ENCODE data around the gene PTPRS.

PTPRS gene

GRCh38 chr19:5324947-5325346, 15.7 kb downstream of the PTPRS start:
- Mint-ChIP-seq H3K27ac (ENCODE audit: low read depth) (no peak overlapping the region), H3K9me3 (no peaks in the 10 kb centered on the region), H3K4me3 (no peak overlapping the region), H3K27me3 (peaks cover 64% of the 10 kb centered on the region), H3K36me3 (ENCODE audit: insufficient read depth) (no peaks in the 10 kb centered on the region), H3K4me1 (no peaks in the 10 kb centered on the region)
- no peak for ATAC-seq (replicated peaks; ENCODE audit: extremely low read depth, poor library complexity, severe bottlenecking)
- no peak for DNase-seq (ENCODE audit: low spot score in 2 of 2)

- Mint-ChIP-seq H3K9me3 (no peaks in the 10 kb centered on the region), H3K27me3 (peaks cover 68% of the 10 kb centered on the region), H3K27ac (ENCODE audit: low read depth) (peak overlapping the region; percentile 41), H3K36me3 (ENCODE audit: insufficient read depth) (no peaks in the 10 kb centered on the region), H3K4me3 (no peak overlapping the region), H3K4me1 (no peaks in the 10 kb centered on the region)
- DNase-seq (ENCODE audit: low spot score in 2 of 2) = no peak
- ATAC-seq (replicated peaks; ENCODE audit: extremely low read depth, poor library complexity, severe bottlenecking) = no peak
These were observed 17.2 kb downstream of the PTPRS start for GRCh38 chr19:5323475-5323811.

GRCh38 chr19:5321851-5322681, 18.5 kb downstream of the PTPRS start:
- no peak overlapping the region for H3K27ac Mint-ChIP-seq (ENCODE audit: low read depth)
- no peaks in the 10 kb centered on the region for H3K36me3 Mint-ChIP-seq (ENCODE audit: insufficient read depth)
- DNase-seq (ENCODE audit: low spot score in 2 of 2) (no peak), ATAC-seq (replicated peaks; ENCODE audit: extremely low read depth, poor library complexity, severe bottlenecking) (no peak)
- H3K9me3 Mint-ChIP-seq = no peaks in the 10 kb centered on the region
- H3K4me3 Mint-ChIP-seq = no peak overlapping the region
- no peaks in the 10 kb centered on the region for H3K4me1 Mint-ChIP-seq
- H3K27me3 Mint-ChIP-seq = peaks cover 54% of the 10 kb centered on the region

- ATAC-seq (replicated peaks; ENCODE audit: extremely low read depth, poor library complexity, severe bottlenecking) = no peak
- H3K4me1 Mint-ChIP-seq = no peaks in the 10 kb centered on the region
- no peaks in the 10 kb centered on the region for H3K36me3 Mint-ChIP-seq (ENCODE audit: insufficient read depth)
- H3K4me3 Mint-ChIP-seq = no peak overlapping the region
- peaks cover 45% of the 10 kb centered on the region for H3K27me3 Mint-ChIP-seq
- no peak overlapping the region for H3K27ac Mint-ChIP-seq (ENCODE audit: low read depth)
- no peaks in the 10 kb centered on the region for H3K9me3 Mint-ChIP-seq
- no peak for DNase-seq (ENCODE audit: low spot score in 2 of 2)
These were observed 19.5 kb downstream of the PTPRS start for GRCh38 chr19:5321066-5321642.

GRCh38 chr19:5319516-5319915, 21.1 kb downstream of the PTPRS start:
- no peak overlapping the region for H3K4me3 Mint-ChIP-seq
- DNase-seq (ENCODE audit: low spot score in 2 of 2) (no peak), ATAC-seq (replicated peaks; ENCODE audit: extremely low read depth, poor library complexity, severe bottlenecking) (no peak)
- no peaks in the 10 kb centered on the region for H3K36me3 Mint-ChIP-seq (ENCODE audit: insufficient read depth)
- no peaks in the 10 kb centered on the region for H3K4me1 Mint-ChIP-seq
- H3K27me3 Mint-ChIP-seq = peaks cover 30% of the 10 kb centered on the region
- H3K9me3 Mint-ChIP-seq = no peaks in the 10 kb centered on the region
- H3K27ac Mint-ChIP-seq (ENCODE audit: low read depth) = no peak overlapping the region

- H3K9me3 Mint-ChIP-seq = no peaks in the 10 kb centered on the region
- H3K27ac Mint-ChIP-seq (ENCODE audit: low read depth) = no peak overlapping the region
- ATAC-seq (replicated peaks; ENCODE audit: extremely low read depth, poor library complexity, severe bottlenecking) (no peak), DNase-seq (ENCODE audit: low spot score in 2 of 2) (no peak)
- no peak overlapping the region for H3K4me3 Mint-ChIP-seq
- peaks cover 22% of the 10 kb centered on the region for H3K27me3 Mint-ChIP-seq
- no peaks in the 10 kb centered on the region for H3K4me1 Mint-ChIP-seq
- H3K36me3 Mint-ChIP-seq (ENCODE audit: insufficient read depth) = no peaks in the 10 kb centered on the region
These were observed 22.3 kb downstream of the PTPRS start for GRCh38 chr19:5318306-5318705.

- no peak for DNase-seq (ENCODE audit: low spot score in 2 of 2)
- no peaks in the 10 kb centered on the region for H3K4me1 Mint-ChIP-seq
- H3K9me3 Mint-ChIP-seq = no peaks in the 10 kb centered on the region
- no peaks in the 10 kb centered on the region for H3K36me3 Mint-ChIP-seq (ENCODE audit: insufficient read depth)
- H3K4me3 Mint-ChIP-seq = no peak overlapping the region
- H3K27me3 Mint-ChIP-seq = peaks cover 16% of the 10 kb centered on the region
- no peak for ATAC-seq (replicated peaks; ENCODE audit: extremely low read depth, poor library complexity, severe bottlenecking)
- no peak overlapping the region for H3K27ac Mint-ChIP-seq (ENCODE audit: low read depth)
These were observed 23.3 kb downstream of the PTPRS start for GRCh38 chr19:5317321-5317720.

GRCh38 chr19:5316138-5316537, 24.5 kb downstream of the PTPRS start:
- no peak for ATAC-seq (replicated peaks; ENCODE audit: extremely low read depth, poor library complexity, severe bottlenecking)
- H3K9me3 Mint-ChIP-seq = no peaks in the 10 kb centered on the region
- no peaks in the 10 kb centered on the region for H3K36me3 Mint-ChIP-seq (ENCODE audit: insufficient read depth)
- H3K4me1 Mint-ChIP-seq = no peaks in the 10 kb centered on the region
- H3K27ac Mint-ChIP-seq (ENCODE audit: low read depth) = no peak overlapping the region
- no peak overlapping the region for H3K4me3 Mint-ChIP-seq
- H3K27me3 Mint-ChIP-seq = peaks cover 16% of the 10 kb centered on the region
- no peak for DNase-seq (ENCODE audit: low spot score in 2 of 2)

- no peaks in the 10 kb centered on the region for H3K9me3 Mint-ChIP-seq
- no peak overlapping the region for H3K27ac Mint-ChIP-seq (ENCODE audit: low read depth)
- H3K4me3 Mint-ChIP-seq = no peak overlapping the region
- ATAC-seq (replicated peaks; ENCODE audit: extremely low read depth, poor library complexity, severe bottlenecking) = no peak
- no peaks in the 10 kb centered on the region for H3K36me3 Mint-ChIP-seq (ENCODE audit: insufficient read depth)
- peaks cover 18% of the 10 kb centered on the region for H3K27me3 Mint-ChIP-seq
- DNase-seq (ENCODE audit: low spot score in 2 of 2) = no peak
- no peaks in the 10 kb centered on the region for H3K4me1 Mint-ChIP-seq
These were observed 25.7 kb downstream of the PTPRS start for GRCh38 chr19:5314907-5315298.

GRCh38 chr19:5314012-5314906, 26.4 kb downstream of the PTPRS start:
- Mint-ChIP-seq H3K36me3 (ENCODE audit: insufficient read depth) (no peaks in the 10 kb centered on the region), H3K27ac (ENCODE audit: low read depth) (no peak overlapping the region), H3K9me3 (no peaks in the 10 kb centered on the region), H3K27me3 (peaks cover 18% of the 10 kb centered on the region), H3K4me3 (no peak overlapping the region), H3K4me1 (no peaks in the 10 kb centered on the region)
- no peak for ATAC-seq (replicated peaks; ENCODE audit: extremely low read depth, poor library complexity, severe bottlenecking)
- DNase-seq (ENCODE audit: low spot score in 2 of 2) = no peak

- Mint-ChIP-seq H3K4me3 (no peak overlapping the region), H3K27ac (ENCODE audit: low read depth) (no peak overlapping the region), H3K4me1 (no peaks in the 10 kb centered on the region), H3K27me3 (peaks cover 12% of the 10 kb centered on the region), H3K9me3 (no peaks in the 10 kb centered on the region), H3K36me3 (ENCODE audit: insufficient read depth) (no peaks in the 10 kb centered on the region)
- DNase-seq (ENCODE audit: low spot score in 2 of 2) = no peak
- no peak for ATAC-seq (replicated peaks; ENCODE audit: extremely low read depth, poor library complexity, severe bottlenecking)
These were observed 27.3 kb downstream of the PTPRS start for GRCh38 chr19:5313307-5313706.

GRCh38 chr19:5312058-5312457, 28.6 kb downstream of the PTPRS start:
- H3K9me3 Mint-ChIP-seq = no peaks in the 10 kb centered on the region
- no peaks in the 10 kb centered on the region for H3K4me1 Mint-ChIP-seq
- no peak overlapping the region for H3K27ac Mint-ChIP-seq (ENCODE audit: low read depth)
- H3K27me3 Mint-ChIP-seq = peaks cover 12% of the 10 kb centered on the region
- H3K4me3 Mint-ChIP-seq = no peak overlapping the region
- ATAC-seq (replicated peaks; ENCODE audit: extremely low read depth, poor library complexity, severe bottlenecking) = no peak
- no peak for DNase-seq (ENCODE audit: low spot score in 2 of 2)
- no peaks in the 10 kb centered on the region for H3K36me3 Mint-ChIP-seq (ENCODE audit: insufficient read depth)
